Lung microvascular endothelial cell (primary cell): ENCODE measurements around the gene GABRG3. TPM values are rescaled to one million over a fixed set of nuclear protein-coding genes. Genes with fewer than 3 reads are reported as not detected.

Experiments used
- DNase-seq, 2 donors: peaks; one replicate each; pipeline versions ENCODE4 v3.0.0 to v3.0.0-alpha.2; 2010; ENCODE audit warnings: low read depth in 2 of 2
- total RNA-seq: library from RNA; depleted of rRNA; stranded (reverse); fragments of >200 nt; gene quantifications from 2 replicates; pipeline ENCODE4 v1.2.1, GENCODE V29; 2014

Gene GABRG3
- total RNA-seq, 1 donor from 2014 or later, result not detected

- no peak for DNase-seq
These were observed 267.9 kb downstream of the GABRG3 start for GRCh38 chr15:27238707-27239423.

DNA sequence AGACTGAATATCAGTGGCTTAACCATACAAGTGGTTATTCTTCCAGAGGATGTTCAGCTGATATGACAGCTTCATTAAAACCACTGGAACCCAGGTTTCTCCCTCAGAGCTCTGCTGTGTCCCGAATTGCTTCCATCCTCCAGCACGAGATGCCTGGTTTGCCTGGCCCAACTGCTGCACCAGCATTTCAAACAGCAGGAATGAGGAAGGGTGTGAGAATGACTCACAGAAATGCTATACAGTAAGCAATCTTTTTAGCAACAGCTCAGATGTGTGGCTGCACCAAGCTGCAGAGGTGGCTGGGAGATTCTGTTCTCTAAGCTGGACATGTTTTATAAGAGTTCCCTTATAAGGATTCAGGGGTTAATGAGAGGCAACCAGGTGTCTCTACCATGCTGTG, 271.0 kb downstream of the GABRG3 start:
- no peak for DNase-seq

DNA sequence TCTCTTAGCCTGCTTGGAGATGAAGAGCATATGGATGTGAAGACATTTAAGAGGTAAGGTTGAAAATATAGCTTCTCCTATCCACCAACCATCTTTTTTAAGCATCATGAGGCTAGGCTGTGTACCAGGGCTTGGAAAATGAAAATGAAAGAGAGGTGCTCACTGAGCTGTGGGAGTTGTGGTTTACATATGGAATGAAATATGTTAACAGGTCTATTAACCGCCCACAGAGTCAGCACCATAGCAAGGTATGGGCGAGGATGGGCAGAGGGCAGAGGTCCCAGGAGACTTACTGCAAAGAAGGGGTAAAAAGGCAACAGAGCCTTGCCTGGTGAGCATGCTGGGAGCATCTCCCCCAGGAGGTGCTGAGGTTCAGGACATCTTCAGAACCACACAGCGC, 273.1 kb downstream of the GABRG3 start:
- no peak for DNase-seq

DNA sequence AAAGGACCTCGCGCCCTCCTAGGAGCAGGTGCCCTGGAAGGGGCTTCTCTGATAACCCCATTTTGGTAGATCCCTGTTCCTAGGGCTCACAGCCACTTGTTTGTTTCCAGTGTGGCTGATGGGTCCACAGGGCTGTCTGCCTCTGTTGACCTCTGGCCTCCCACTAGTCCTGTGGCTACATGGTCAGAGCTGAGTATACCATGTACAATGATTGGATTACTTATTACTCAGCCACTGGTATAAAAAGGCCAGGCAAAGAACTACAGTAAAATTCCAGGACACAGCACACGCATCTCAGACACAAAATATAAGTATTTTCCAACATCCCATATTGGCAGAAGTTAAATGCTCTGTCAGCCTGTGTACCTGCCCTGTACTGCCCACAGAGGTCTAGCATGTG, 277.3 kb downstream of the GABRG3 start:
- no peak for DNase-seq

DNA sequence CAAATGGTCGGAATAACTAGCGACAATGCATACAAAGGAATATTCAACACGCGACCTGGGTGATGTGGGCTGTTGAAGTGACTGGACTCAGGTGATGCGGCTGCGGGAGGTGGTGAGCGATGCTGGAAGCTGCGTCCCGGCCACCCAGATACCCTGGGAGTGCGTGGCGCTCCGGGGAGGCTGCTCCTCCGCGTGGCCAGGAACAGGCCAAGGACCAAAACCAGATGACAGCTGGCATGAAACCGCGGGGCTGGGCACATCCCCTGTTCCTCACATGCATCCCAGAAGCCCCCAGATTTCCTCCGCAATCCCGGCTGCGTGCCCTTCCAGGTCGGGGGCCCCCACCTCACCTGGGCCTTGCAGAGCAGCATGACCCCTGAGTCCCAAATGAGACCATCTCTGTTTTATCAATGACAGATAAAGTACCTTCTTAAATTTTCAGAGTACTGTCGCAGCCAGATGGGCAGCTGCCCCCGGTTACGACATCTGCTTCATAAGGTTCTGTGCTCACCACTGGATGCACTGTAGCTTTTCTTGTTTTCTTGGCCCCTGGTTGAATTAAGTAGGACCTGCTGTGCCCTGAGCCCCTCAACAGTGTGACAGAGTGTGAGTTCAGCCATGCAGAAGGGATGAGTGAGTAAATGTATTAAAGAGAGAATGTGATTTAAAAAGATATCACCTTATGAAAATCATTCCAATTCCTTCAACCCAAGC, 278.2 kb downstream of the GABRG3 start:
- no peak for DNase-seq

GRCh38 chr15:27249760-27250109, 278.8 kb downstream of the GABRG3 start:
- no peak for DNase-seq

GRCh38 chr15:27250223-27250622, 279.2 kb downstream of the GABRG3 start:
- peak in 1 of 2 donors; percentile 49 for DNase-seq

DNA sequence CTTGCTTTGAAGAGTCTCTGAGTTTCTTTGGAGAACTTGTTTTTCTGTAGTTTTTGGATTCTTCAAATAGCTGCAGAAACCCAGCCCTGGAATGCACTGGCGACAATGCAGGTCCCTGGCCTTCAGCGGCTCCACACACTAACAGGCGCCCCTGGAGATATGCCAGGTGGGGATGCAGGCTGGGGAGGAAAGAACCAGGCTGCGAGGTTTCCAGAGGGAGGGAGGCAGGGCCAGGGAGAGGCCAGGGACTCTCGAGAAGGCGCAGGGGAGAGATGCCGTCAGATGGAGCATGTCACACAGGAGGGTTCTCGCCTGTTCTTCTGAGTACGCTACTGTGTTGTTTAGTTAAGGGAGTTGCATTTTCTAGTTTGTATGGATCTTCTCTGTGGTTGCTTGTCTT, 283.1 kb downstream of the GABRG3 start:
- no peak for DNase-seq

GRCh38 chr15:27254801-27255200, 283.8 kb downstream of the GABRG3 start:
- DNase-seq, result no peak

- no peak for DNase-seq
These were observed 285.5 kb downstream of the GABRG3 start for GRCh38 chr15:27256446-27256845.

DNA sequence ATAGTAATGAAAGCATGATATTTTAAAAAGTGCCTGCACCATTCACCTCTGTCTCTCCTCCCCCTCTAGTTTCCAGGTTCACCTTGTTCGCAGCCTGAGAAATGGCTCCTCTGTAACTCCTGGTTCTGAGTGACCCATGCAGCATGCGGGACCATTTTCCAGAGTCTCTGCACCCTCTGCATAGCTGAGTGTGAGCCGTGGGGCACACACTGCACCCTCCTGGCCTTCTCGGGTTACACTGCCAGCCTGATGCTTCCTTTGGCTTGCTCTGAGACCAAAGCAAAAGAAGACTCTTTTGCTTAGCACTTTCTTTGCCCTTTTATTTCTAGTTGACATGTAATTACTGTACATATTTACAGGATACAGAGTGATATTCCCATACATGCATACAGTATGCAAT, 287.3 kb downstream of the GABRG3 start:
- no peak for DNase-seq

DNA sequence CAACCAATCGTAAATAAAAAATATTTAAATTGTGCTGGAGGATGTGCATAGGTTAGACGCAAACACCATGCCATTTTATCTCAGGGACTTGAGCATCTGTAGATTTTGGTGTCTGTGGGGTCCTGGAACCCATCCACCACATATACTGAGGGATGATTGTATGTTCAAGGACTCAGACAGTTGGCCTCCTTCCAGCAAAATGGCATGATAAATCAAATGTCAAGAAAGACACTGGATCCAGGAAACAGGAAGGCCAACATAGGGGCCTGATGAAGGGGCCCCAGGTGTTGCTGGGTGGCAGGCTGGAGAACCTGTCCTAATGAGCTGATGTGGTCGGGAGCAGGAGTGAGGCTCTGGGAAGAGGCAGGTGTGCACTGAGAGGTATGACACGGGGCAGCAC, 289.5 kb downstream of the GABRG3 start:
- no peak for DNase-seq

- peak in 1 of 2 donors; percentile 10 for DNase-seq
These were observed 297.9 kb downstream of the GABRG3 start for GRCh38 chr15:27268923-27269322.

DNA sequence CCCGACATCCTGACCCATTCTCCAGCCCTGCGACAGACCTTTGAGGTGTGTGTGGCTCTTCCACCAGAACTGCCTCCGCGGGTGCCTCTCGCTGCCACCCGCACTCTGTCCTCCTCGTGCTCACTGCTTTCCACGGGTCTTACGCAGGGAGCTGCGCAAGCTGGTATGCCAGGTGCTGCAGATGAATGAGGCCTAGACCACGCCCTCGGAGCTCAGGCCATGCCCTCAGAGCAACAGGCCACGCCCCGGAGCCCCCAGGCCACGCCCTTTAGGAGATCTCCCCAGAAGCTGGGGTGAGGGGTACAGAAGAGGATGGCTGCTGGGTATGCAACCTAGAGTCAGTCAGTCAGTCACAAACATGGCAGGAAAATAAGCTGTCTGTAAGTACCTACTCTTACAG, 300.3 kb downstream of the GABRG3 start:
- DNase-seq, result no peak

DNA sequence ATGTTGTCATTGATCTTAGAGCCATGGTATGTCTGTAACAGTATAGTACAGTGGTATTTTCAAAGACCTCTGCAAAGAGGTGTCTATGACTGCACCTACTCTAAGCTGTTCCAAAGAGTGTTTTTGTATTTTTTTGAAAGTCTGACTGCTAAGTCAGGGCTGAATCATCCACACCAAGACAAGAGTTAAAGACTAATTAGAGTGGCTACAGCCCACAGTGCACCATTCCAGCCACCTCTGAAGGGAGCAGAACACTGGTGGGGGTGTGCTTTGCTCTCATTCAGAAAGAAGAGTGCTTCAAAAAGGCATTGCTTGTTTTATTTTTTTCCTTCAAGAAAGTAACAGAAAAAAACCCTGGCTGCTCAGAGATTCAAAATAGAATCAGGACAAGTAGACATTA, 301.4 kb downstream of the GABRG3 start:
- DNase-seq, result no peak

- no peak for DNase-seq
These were observed 302.5 kb downstream of the GABRG3 start for GRCh38 chr15:27273506-27273905.

- DNase-seq, result no peak
These were observed 307.8 kb downstream of the GABRG3 start for GRCh38 chr15:27278761-27279160.

DNA sequence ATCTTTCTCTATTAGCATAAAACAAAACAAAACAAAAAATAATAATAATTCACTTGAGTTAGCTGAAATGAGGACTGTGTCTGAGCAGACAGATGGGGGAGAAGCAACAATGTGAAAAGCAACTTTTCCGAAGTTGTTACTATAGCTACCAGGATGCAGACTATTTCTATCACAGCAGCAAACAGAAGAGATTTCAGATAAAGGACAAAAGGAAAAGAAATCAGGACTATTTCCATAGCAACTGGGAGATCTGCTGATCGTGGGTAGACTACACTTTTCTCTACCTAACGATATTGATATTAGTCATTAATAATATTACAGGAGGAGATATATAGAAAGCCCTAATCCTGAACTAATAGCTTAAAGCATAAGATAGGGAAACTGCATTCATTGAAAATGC, 321.7 kb downstream of the GABRG3 start:
- no peak for DNase-seq

DNA sequence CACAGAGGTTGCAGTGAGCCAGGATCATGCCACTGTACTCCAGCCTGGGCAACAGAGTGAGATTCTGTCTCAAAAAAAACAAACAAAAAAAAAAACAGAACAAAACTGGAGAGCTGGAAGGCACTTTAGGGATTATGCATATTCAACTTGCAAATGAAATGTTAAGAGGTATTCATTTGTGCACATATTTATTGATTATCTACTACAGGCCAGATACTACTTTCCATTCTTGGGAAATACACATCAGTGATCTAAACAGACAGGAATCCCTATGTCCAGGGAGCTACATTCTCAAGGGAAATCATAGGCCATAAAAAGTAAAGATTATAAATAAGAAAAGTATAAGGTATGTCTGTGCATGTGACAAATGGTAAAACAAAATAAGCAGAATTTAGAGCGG, 322.6 kb downstream of the GABRG3 start:
- no peak for DNase-seq

- no peak for DNase-seq
These were observed 346.8 kb downstream of the GABRG3 start for GRCh38 chr15:27317736-27318135.

GRCh38 chr15:27323801-27324200, 352.8 kb downstream of the GABRG3 start:
- DNase-seq, result no peak

GRCh38 chr15:27324886-27325615, 354.1 kb downstream of the GABRG3 start:
- DNase-seq, result no peak
